GM23338 (cell line): Measurements from ENCODE around the gene AFF2. TPM values are rescaled to one million over a fixed set of nuclear protein-coding genes. Genes with fewer than 3 reads are reported as not detected.

Experiments used
- ATAC-seq: fragments of 200-7000 bp; cut with Tn5 transposase; 3 replicates; pipeline ENCODE4 v1.9.1; 2020
- DNase-seq: peaks from one replicate; pipeline ENCODE4 v3.0.0-alpha.2; 2015; ENCODE audit warnings: low spot score
- H2AFZ ChIP-seq: fragments of 200-600 bp; sonication (generic); 2 replicates; pipeline ENCODE4 v1.8.0; 2016; ENCODE audit warnings: antibody characterized with exemption, mild to moderate bottlenecking, moderate library complexity
- H3F3A ChIP-seq: fragments of 200-600 bp; sonication (generic); replicated peaks from 2 replicates; pipeline ENCODE4 v1.8.0; 2017; ENCODE audit warnings: antibody characterized with exemption, mixed run types, low read depth
- H3K27ac ChIP-seq: fragments of 200-600 bp; sonication (generic); 2 replicates; pipeline ENCODE4 v1.6.1; 2016; ENCODE audit warnings: low read depth
- H3K27me3 ChIP-seq: fragments of 200-600 bp; sonication (generic); 2 replicates; pipeline ENCODE4 v1.8.0; 2016; ENCODE audit warnings: mild to moderate bottlenecking, mixed run types, moderate library complexity; ENCODE audit not compliant: insufficient read depth
- H3K36me3 ChIP-seq: fragments of 200-600 bp; sonication (generic); 2 replicates; pipeline ENCODE4 v1.8.0; 2016; ENCODE audit warnings: mild to moderate bottlenecking; ENCODE audit not compliant: insufficient read depth
- H3K4me1 ChIP-seq: fragments of 200-600 bp; sonication (generic); 2 replicates; pipeline ENCODE4 v1.8.0; 2016; ENCODE audit warnings: mild to moderate bottlenecking, moderate library complexity; ENCODE audit not compliant: insufficient read depth
- H3K4me2 ChIP-seq: fragments of 200-600 bp; sonication (generic); 2 replicates; pipeline ENCODE4 v1.7.1; 2017; ENCODE audit warnings: mixed run types
- H3K4me3 ChIP-seq: fragments of 200-600 bp; sonication (generic); 2 replicates; pipeline ENCODE4 v1.6.1; 2016; ENCODE audit warnings: mixed run types
- H3K79me2 ChIP-seq: fragments of 200-600 bp; sonication (generic); replicated peaks from 2 replicates; pipeline ENCODE4 v1.8.0; 2017; ENCODE audit warnings: mild to moderate bottlenecking; ENCODE audit not compliant: insufficient read depth
- H3K9me2 ChIP-seq: fragments of 200-600 bp; sonication (generic); 2 replicates; pipeline ENCODE4 v1.8.0; 2017; ENCODE audit not compliant: insufficient read depth
- H4K20me1 ChIP-seq: fragments of 200-600 bp; sonication (generic); replicated peaks from 2 replicates; pipeline ENCODE4 v1.8.0; 2017; ENCODE audit warnings: mild to moderate bottlenecking; ENCODE audit not compliant: insufficient read depth
- H3K27ac Mint-ChIP-seq: 2 replicates; pipeline ENCODE4 v1.8.0; 2020; ENCODE audit warnings: inconsistent platforms, mild to moderate bottlenecking, moderate library complexity, mixed read lengths
- H3K27me3 Mint-ChIP-seq: 3 replicates; pipeline ENCODE4 v1.8.0; 2022; ENCODE audit warnings: low read depth, mild to moderate bottlenecking, moderate library complexity, mixed read lengths, inconsistent platforms; ENCODE audit not compliant: insufficient read depth, poor library complexity
- H3K36me3 Mint-ChIP-seq: 3 replicates; pipeline ENCODE4 v1.8.0; 2021; ENCODE audit warnings: low read depth, mild to moderate bottlenecking, inconsistent platforms, moderate library complexity, mixed read lengths
- H3K4me1 Mint-ChIP-seq: 3 replicates; pipeline ENCODE4 v1.8.0; 2020; ENCODE audit warnings: mild to moderate bottlenecking, inconsistent platforms, mixed read lengths
- H3K4me3 Mint-ChIP-seq: 3 replicates; pipeline ENCODE4 v1.8.0; 2021; ENCODE audit warnings: moderate library complexity, mild to moderate bottlenecking, inconsistent platforms, mixed read lengths
- H3K9me3 Mint-ChIP-seq: 3 replicates; pipeline ENCODE4 v1.8.0; 2020; ENCODE audit warnings: moderate library complexity, mild to moderate bottlenecking, inconsistent platforms, mixed read lengths
- CREB1 ChIP-seq: fragments of 250-450 bp; sonication (Bioruptor Pico); IDR thresholded peaks from 2 replicates; pipeline ENCODE4 v1.5.0; 2020; ENCODE audit warnings: low read depth, mild to moderate bottlenecking, moderate library complexity
- EZH2 ChIP-seq: fragments of 200-600 bp; sonication (generic); IDR thresholded peaks from one replicate; pipeline ENCODE4 v1.8.0; 2017; ENCODE audit warnings: antibody characterized with exemption, mild to moderate bottlenecking, low read depth; ENCODE audit not compliant: unreplicated experiment
- EZH2phosphoT487 ChIP-seq: fragments of 200-600 bp; sonication (generic); IDR thresholded peaks from one replicate; pipeline ENCODE4 v1.8.1; 2018; ENCODE audit warnings: antibody characterized with exemption; ENCODE audit not compliant: unreplicated experiment
- JUNB ChIP-seq: IDR thresholded peaks from one replicate; pipeline ENCODE4 v1.6.1; 2016; ENCODE audit warnings: antibody characterized with exemption; ENCODE audit not compliant: unreplicated experiment
- NANOG ChIP-seq: IDR thresholded peaks from 2 replicates; pipeline ENCODE4 v1.6.1; 2016; ENCODE audit warnings: antibody characterized with exemption, borderline replicate concordance
- POLR2AphosphoS5 ChIP-seq: IDR thresholded peaks from 2 replicates; pipeline ENCODE4 v1.6.1; 2016; ENCODE audit warnings: antibody characterized with exemption, low read depth
- STAT1 ChIP-seq: IDR thresholded peaks from one replicate; pipeline ENCODE4 v1.6.1; 2016; ENCODE audit warnings: antibody characterized with exemption; ENCODE audit not compliant: unreplicated experiment
- ZNF114 ChIP-seq: fragments of 250-450 bp; sonication (Bioruptor Pico); IDR thresholded peaks from 2 replicates; pipeline ENCODE4 v1.5.0; 2020; ENCODE audit warnings: mild to moderate bottlenecking, moderate library complexity
- ZNF331 ChIP-seq: fragments of 250-450 bp; sonication (Bioruptor Pico); IDR thresholded peaks from 2 replicates; pipeline ENCODE4 v1.5.0; 2020; ENCODE audit warnings: low read depth, mild to moderate bottlenecking, moderate library complexity
- polyA plus RNA-seq: library from polyadenylated mRNA; unstranded; fragments of >200 nt; fragmentation: Nextera tagmentation; extraction: Ambion mirVana; gene quantifications from 2 replicates; pipeline ENCODE4 v1.2.1, GENCODE V29; 2016
- total RNA-seq: library from RNA; depleted of rRNA; stranded (reverse); fragments of >200 nt; shearing (Covaris generic); gene quantifications from 2 replicates; pipeline ENCODE4 v1.2.3, GENCODE V29; 2014
- TF ChIP-seq, protein P1 (sequence below): fragments of 250-450 bp; sonication (Bioruptor Pico); IDR thresholded peaks from 2 replicates; pipeline ENCODE4 v1.5.0; 2020; ENCODE audit warnings: mild to moderate bottlenecking, moderate library complexity
- TF ChIP-seq, protein P2 (sequence below), 2 experiments: fragments of 200-600 bp in 1 of 2; sonication (generic) in 1 of 2; conservative IDR thresholded peaks; 2 replicates each; pipeline versions ENCODE4 v1.5.1 to v1.6.1; 2016 to 2017; ENCODE audit warnings: antibody characterized with exemption in 2 of 2, low read depth in 2 of 2, mild to moderate bottlenecking in 2 of 2, moderate library complexity in 1 of 2
- TF ChIP-seq, protein P3 (sequence below): IDR thresholded peaks from one replicate; pipeline ENCODE4 v1.6.1; 2018; ENCODE audit warnings: antibody characterized with exemption; ENCODE audit not compliant: unreplicated experiment
- TF ChIP-seq, protein P4 (sequence below): IDR thresholded peaks from 2 replicates; pipeline ENCODE4 v1.6.1; 2016; ENCODE audit warnings: antibody characterized with exemption

Gene AFF2
- total and polyA plus RNA-seq, 2 experiments from 2014 or later, result 1.6 to 5.8 TPM

DNA sequence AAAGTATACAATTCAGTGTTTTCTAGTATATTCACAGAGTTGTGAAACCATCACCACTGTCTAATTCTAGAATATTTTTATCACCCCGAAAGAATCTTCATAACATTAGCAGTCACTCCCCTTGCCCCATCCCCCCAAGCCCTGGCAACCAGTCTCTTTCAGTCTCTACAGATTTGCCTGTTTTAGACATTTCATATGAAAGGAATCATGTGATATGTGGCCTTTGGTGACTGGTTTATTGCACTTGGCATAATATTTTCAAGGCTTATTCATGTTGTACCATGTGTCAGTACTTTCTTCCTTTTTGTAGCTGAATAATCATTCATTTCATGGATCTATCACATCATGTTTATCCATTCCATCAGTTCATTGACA, 371.7 kb downstream of the AFF2 start:
- H3K27me3 Mint-ChIP-seq, result peaks cover 2% of the 10 kb centered on the region
- Histone ChIP-seq H4K20me1 (no peaks in the 10 kb centered on the region), H3K9me2 (no peaks in the 10 kb centered on the region), H3K79me2 (no peaks in the 10 kb centered on the region), H3K27ac (no peak overlapping the region), H3K4me2 (no peak overlapping the region), H3K36me3 (no peaks in the 10 kb centered on the region), H3K4me1 (no peaks in the 10 kb centered on the region), H3K27me3 (no peaks in the 10 kb centered on the region), H3F3A (no peaks in the 10 kb centered on the region), H3K4me3 (no peak overlapping the region), H2AFZ (no peak overlapping the region)
- DNase-seq (no peak), ATAC-seq (no peak)
- no peak overlapping the region for H3K4me3 Mint-ChIP-seq
- peaks cover 7% of the 10 kb centered on the region; the same call in 2 of the 3 replicates for H3K4me1 Mint-ChIP-seq
- no peaks in the 10 kb centered on the region for H3K36me3 Mint-ChIP-seq
- TF ChIP-seq, protein P1, sequence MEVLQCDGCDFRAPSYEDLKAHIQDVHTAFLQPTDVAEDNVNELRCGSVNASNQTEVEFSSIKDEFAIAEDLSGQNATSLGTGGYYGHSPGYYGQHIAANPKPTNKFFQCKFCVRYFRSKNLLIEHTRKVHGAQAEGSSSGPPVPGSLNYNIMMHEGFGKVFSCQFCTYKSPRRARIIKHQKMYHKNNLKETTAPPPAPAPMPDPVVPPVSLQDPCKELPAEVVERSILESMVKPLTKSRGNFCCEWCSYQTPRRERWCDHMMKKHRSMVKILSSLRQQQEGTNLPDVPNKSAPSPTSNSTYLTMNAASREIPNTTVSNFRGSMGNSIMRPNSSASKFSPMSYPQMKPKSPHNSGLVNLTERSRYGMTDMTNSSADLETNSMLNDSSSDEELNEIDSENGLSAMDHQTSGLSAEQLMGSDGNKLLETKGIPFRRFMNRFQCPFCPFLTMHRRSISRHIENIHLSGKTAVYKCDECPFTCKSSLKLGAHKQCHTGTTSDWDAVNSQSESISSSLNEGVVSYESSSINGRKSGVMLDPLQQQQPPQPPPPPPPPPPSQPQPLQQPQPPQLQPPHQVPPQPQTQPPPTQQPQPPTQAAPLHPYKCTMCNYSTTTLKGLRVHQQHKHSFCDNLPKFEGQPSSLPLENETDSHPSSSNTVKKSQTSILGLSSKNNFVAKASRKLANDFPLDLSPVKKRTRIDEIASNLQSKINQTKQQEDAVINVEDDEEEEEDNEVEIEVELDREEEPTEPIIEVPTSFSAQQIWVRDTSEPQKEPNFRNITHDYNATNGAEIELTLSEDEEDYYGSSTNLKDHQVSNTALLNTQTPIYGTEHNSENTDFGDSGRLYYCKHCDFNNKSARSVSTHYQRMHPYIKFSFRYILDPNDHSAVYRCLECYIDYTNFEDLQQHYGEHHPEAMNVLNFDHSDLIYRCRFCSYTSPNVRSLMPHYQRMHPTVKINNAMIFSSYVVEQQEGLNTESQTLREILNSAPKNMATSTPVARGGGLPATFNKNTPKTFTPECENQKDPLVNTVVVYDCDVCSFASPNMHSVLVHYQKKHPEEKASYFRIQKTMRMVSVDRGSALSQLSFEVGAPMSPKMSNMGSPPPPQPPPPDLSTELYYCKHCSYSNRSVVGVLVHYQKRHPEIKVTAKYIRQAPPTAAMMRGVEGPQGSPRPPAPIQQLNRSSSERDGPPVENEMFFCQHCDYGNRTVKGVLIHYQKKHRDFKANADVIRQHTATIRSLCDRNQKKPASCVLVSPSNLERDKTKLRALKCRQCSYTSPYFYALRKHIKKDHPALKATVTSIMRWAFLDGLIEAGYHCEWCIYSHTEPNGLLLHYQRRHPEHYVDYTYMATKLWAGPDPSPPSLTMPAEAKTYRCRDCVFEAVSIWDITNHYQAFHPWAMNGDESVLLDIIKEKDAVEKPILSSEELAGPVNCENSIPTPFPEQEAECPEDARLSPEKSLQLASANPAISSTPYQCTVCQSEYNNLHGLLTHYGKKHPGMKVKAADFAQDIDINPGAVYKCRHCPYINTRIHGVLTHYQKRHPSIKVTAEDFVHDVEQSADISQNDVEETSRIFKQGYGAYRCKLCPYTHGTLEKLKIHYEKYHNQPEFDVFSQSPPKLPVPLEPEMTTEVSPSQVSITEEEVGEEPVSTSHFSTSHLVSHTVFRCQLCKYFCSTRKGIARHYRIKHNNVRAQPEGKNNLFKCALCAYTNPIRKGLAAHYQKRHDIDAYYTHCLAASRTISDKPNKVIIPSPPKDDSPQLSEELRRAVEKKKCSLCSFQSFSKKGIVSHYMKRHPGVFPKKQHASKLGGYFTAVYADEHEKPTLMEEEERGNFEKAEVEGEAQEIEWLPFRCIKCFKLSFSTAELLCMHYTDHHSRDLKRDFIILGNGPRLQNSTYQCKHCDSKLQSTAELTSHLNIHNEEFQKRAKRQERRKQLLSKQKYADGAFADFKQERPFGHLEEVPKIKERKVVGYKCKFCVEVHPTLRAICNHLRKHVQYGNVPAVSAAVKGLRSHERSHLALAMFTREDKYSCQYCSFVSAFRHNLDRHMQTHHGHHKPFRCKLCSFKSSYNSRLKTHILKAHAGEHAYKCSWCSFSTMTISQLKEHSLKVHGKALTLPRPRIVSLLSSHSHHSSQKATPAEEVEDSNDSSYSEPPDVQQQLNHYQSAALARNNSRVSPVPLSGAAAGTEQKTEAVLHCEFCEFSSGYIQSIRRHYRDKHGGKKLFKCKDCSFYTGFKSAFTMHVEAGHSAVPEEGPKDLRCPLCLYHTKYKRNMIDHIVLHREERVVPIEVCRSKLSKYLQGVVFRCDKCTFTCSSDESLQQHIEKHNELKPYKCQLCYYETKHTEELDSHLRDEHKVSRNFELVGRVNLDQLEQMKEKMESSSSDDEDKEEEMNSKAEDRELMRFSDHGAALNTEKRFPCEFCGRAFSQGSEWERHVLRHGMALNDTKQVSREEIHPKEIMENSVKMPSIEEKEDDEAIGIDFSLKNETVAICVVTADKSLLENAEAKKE, result no peak
- TF ChIP-seq NANOG (no peak), STAT1 (no peak), ZNF114 (CRISPR knock-in tag) (no peak), EZH2phosphoT487 (no peak), EZH2 (no peak), POLR2AphosphoS5 (no peak), ZNF331 (CRISPR knock-in tag) (no peak), CREB1 (CRISPR knock-in tag) (no peak), JUNB (no peak)
- TF ChIP-seq, protein P2, sequence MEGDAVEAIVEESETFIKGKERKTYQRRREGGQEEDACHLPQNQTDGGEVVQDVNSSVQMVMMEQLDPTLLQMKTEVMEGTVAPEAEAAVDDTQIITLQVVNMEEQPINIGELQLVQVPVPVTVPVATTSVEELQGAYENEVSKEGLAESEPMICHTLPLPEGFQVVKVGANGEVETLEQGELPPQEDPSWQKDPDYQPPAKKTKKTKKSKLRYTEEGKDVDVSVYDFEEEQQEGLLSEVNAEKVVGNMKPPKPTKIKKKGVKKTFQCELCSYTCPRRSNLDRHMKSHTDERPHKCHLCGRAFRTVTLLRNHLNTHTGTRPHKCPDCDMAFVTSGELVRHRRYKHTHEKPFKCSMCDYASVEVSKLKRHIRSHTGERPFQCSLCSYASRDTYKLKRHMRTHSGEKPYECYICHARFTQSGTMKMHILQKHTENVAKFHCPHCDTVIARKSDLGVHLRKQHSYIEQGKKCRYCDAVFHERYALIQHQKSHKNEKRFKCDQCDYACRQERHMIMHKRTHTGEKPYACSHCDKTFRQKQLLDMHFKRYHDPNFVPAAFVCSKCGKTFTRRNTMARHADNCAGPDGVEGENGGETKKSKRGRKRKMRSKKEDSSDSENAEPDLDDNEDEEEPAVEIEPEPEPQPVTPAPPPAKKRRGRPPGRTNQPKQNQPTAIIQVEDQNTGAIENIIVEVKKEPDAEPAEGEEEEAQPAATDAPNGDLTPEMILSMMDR (conservative IDR thresholded peaks at IDR 0.05; ENCODE audit: low read depth in 2 of 2), result no peak
- TF ChIP-seq, protein P3, sequence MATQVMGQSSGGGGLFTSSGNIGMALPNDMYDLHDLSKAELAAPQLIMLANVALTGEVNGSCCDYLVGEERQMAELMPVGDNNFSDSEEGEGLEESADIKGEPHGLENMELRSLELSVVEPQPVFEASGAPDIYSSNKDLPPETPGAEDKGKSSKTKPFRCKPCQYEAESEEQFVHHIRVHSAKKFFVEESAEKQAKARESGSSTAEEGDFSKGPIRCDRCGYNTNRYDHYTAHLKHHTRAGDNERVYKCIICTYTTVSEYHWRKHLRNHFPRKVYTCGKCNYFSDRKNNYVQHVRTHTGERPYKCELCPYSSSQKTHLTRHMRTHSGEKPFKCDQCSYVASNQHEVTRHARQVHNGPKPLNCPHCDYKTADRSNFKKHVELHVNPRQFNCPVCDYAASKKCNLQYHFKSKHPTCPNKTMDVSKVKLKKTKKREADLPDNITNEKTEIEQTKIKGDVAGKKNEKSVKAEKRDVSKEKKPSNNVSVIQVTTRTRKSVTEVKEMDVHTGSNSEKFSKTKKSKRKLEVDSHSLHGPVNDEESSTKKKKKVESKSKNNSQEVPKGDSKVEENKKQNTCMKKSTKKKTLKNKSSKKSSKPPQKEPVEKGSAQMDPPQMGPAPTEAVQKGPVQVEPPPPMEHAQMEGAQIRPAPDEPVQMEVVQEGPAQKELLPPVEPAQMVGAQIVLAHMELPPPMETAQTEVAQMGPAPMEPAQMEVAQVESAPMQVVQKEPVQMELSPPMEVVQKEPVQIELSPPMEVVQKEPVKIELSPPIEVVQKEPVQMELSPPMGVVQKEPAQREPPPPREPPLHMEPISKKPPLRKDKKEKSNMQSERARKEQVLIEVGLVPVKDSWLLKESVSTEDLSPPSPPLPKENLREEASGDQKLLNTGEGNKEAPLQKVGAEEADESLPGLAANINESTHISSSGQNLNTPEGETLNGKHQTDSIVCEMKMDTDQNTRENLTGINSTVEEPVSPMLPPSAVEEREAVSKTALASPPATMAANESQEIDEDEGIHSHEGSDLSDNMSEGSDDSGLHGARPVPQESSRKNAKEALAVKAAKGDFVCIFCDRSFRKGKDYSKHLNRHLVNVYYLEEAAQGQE, result no peak
- TF ChIP-seq, protein P4, sequence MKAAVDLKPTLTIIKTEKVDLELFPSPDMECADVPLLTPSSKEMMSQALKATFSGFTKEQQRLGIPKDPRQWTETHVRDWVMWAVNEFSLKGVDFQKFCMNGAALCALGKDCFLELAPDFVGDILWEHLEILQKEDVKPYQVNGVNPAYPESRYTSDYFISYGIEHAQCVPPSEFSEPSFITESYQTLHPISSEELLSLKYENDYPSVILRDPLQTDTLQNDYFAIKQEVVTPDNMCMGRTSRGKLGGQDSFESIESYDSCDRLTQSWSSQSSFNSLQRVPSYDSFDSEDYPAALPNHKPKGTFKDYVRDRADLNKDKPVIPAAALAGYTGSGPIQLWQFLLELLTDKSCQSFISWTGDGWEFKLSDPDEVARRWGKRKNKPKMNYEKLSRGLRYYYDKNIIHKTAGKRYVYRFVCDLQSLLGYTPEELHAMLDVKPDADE, result no peak
- no peak overlapping the region for H3K27ac Mint-ChIP-seq
- H3K9me3 Mint-ChIP-seq, result no peaks in the 10 kb centered on the region
